Gastroesophageal sphincter (tissue), 3 donors: ENCODE results near the gene STOML2.

Experiments
- CTCF ChIP-seq, 4 experiments: fragments of 200-600 bp in 2 of 4; fragments of 450-650 bp in 2 of 4; sonication (generic) in 1 of 4; IDR thresholded peaks; one replicate each; pipeline ENCODE4 v1.5.1; 2017 to 2019; ENCODE audit warnings: antibody characterized with exemption in 4 of 4, mild to moderate bottlenecking in 2 of 4, moderate library complexity in 2 of 4
- EP300 ChIP-seq: sonication (generic); formaldehyde crosslinking; IDR thresholded peaks from one replicate; pipeline ENCODE4 v1.6.1; 2017; ENCODE audit warnings: antibody characterized with exemption, mild to moderate bottlenecking
- POLR2AphosphoS5 ChIP-seq: sonication (generic); formaldehyde crosslinking; IDR thresholded peaks from one replicate; pipeline ENCODE4 v1.6.1; 2017; ENCODE audit warnings: antibody characterized with exemption

GRCh38 chr9:35104586-35104985 is 1.7 kb upstream of the STOML2 start:
- TF ChIP-seq CTCF (IDR thresholded peaks at IDR 0.05) = no peak
- no peak for TF ChIP-seq EP300
- no peak for TF ChIP-seq POLR2AphosphoS5
